HCT116 (cell line): ENCODE data around the gene SLC6A19. TPM values are rescaled to one million over a fixed set of nuclear protein-coding genes. Genes with fewer than 3 reads are reported as not detected.
A peak's percentile ranks its signal among the peaks of the same experiment; 100 is the strongest.

Experiments
- ATAC-seq: fragments of 200-7000 bp; cut with Tn5 transposase; 2 replicates; pipeline ENCODE4 v1.9.1; 2020; ENCODE audit warnings: mild to moderate bottlenecking, moderate library complexity
- BruUV-seq: library from RNA; stranded (reverse); fragments of 400-500 nt; replicated peaks from 2 replicates; lab custom pipeline; 2021; lab: Mats Ljungman, UMichigan
- CTCF ChIA-PET: fragments of 300-600 bp; sonication (Branson Sonifier 250); formaldehyde crosslinking; loops from one replicate; lab custom pipeline; 2021; ENCODE audit warnings: antibody characterized with exemption; lab: Charles Lee
- POLR2A ChIA-PET: fragments of 300-600, 350-600 bp; sonication (Branson Sonifier 250); formaldehyde crosslinking; loops from one replicate; lab custom pipeline; 2021; ENCODE audit warnings: antibody characterized with exemption; lab: Charles Lee
- RAD21 ChIA-PET, 2 experiments: fragments of 300-600 bp; sonication (Branson Sonifier 250); formaldehyde crosslinking; loops; one replicate each; lab custom pipeline; 2023; ENCODE audit warnings: low total read pairs in 2 of 2; ENCODE audit not compliant: uncharacterized antibody in 2 of 2, unreplicated experiment in 2 of 2, low non-redundant PET in 1 of 2; lab: Charles Lee
- DNase-seq: peaks from one replicate; pipeline ENCODE4 v3.0.0-alpha.2; 2010; ENCODE audit warnings: low read depth, low spot score
- H2AFZ ChIP-seq: fragments of 200-600 bp; shearing (Covaris generic), sonication (generic); 2 replicates; pipeline ENCODE4 v1.6.1; 2017; ENCODE audit warnings: low read depth, mixed run types, mixed read lengths, antibody characterized with exemption, low read length; ENCODE audit not compliant: poor library complexity, severe bottlenecking
- H3K27ac ChIP-seq: 2 replicates; pipeline ENCODE4 v1.5.1; 2012; ENCODE audit warnings: low read depth, low read length
- H3K27me3 ChIP-seq: fragments of 200-600 bp; sonication (generic); 2 replicates; pipeline ENCODE4 v1.6.1; 2016; ENCODE audit warnings: mixed run types, low read length, mixed read lengths; ENCODE audit not compliant: insufficient read depth
- H3K36me3 ChIP-seq, 2 experiments: fragments of 200-500 bp in 1 of 2; fragments of 200-600 bp in 1 of 2; sonication (Bioruptor generic) in 1 of 2; sonication (generic) in 1 of 2; 2 replicates each; pipeline versions ENCODE4 v1.5.1 to v1.6.1; 2014 to 2016; ENCODE audit warnings: low read length in 2 of 2, inconsistent platforms in 1 of 2, mixed read lengths in 1 of 2, mixed run types in 1 of 2; ENCODE audit not compliant: insufficient read depth in 2 of 2, control insufficient read depth in 1 of 2
- H3K4me1 ChIP-seq, 2 experiments: fragments of 200-600 bp in 1 of 2; sonication (generic) in 1 of 2; 2 replicates each; pipeline versions ENCODE4 v1.5.1 to v1.6.1; 2012 to 2017; ENCODE audit warnings: low read length in 2 of 2, inconsistent platforms in 1 of 2, mild to moderate bottlenecking in 1 of 2, mixed read lengths in 1 of 2, mixed run types in 1 of 2, moderate library complexity in 1 of 2; ENCODE audit not compliant: insufficient read depth in 2 of 2, control insufficient read depth in 1 of 2
- H3K4me2 ChIP-seq: fragments of 200-600 bp; sonication (generic); 2 replicates; pipeline ENCODE4 v1.6.1; 2017; ENCODE audit warnings: mixed run types, low read length, mixed read lengths
- H3K4me3 ChIP-seq, 2 experiments: fragments of 200-600 bp in 1 of 2; sonication (generic) in 1 of 2; replicated peaks in 1 of 2; 2 replicates each; pipeline ENCODE4 v1.5.1; 2011 to 2016; ENCODE audit warnings: low read length in 2 of 2, control low read depth in 1 of 2, low read depth in 1 of 2, mild to moderate bottlenecking in 1 of 2, mixed read lengths in 1 of 2, mixed run types in 1 of 2
- H3K79me2 ChIP-seq: fragments of 200-600 bp; sonication (generic); 2 replicates; pipeline ENCODE4 v1.6.1; 2017; ENCODE audit warnings: mild to moderate bottlenecking, mixed run types, low read length, moderate library complexity, mixed read lengths; ENCODE audit not compliant: insufficient read depth
- H3K9ac ChIP-seq: fragments of 200-600 bp; sonication (generic); 2 replicates; pipeline ENCODE4 v1.6.1; 2016; ENCODE audit warnings: low read length, mixed read lengths
- H3K9me2 ChIP-seq: fragments of 200-600 bp; sonication (generic), shearing (Covaris generic); 2 replicates; pipeline ENCODE4 v1.6.1; 2017; ENCODE audit warnings: mixed run types, mild to moderate bottlenecking, moderate library complexity; ENCODE audit not compliant: insufficient read depth
- H3K9me3 ChIP-seq, 2 experiments: fragments of 200-500 bp in 1 of 2; fragments of 200-600 bp in 1 of 2; sonication (Bioruptor generic) in 1 of 2; sonication (generic) in 1 of 2; 2 replicates each; pipeline ENCODE4 v1.6.1; 2014 to 2017; ENCODE audit warnings: low read length in 2 of 2, mixed read lengths in 2 of 2, inconsistent platforms in 1 of 2, low read depth in 1 of 2, mild to moderate bottlenecking in 1 of 2, mixed run types in 1 of 2, moderate library complexity in 1 of 2; ENCODE audit not compliant: control insufficient read depth in 1 of 2, insufficient read depth in 1 of 2
- H4K20me1 ChIP-seq: fragments of 200-600 bp; sonication (generic), shearing (Covaris generic); 2 replicates; pipeline ENCODE4 v1.6.1; 2017; ENCODE audit warnings: mixed run types, mild to moderate bottlenecking, moderate library complexity; ENCODE audit not compliant: insufficient read depth
- EGR1 ChIP-seq: IDR thresholded peaks from 2 replicates; pipeline ENCODE4 v1.6.1; 2012; ENCODE audit warnings: low read depth
- EZH2 ChIP-seq: fragments of 200-600 bp; sonication (generic); IDR thresholded peaks from 2 replicates; pipeline ENCODE4 v1.6.1; 2017; ENCODE audit warnings: antibody characterized with exemption, mixed run types
- EZH2phosphoT487 ChIP-seq: fragments of 200-600 bp; IDR thresholded peaks from 2 replicates; pipeline ENCODE4 v1.6.1; 2018; ENCODE audit warnings: antibody characterized with exemption, borderline replicate concordance
- MAX ChIP-seq: IDR thresholded peaks from 2 replicates; pipeline ENCODE4 v1.6.1; 2012
- POLR2A ChIP-seq: IDR thresholded peaks from 2 replicates; pipeline ENCODE4 v1.7.0; 2011; ENCODE audit warnings: borderline replicate concordance; ENCODE audit not compliant: insufficient read depth, insufficient read length; ENCODE audit errors: extremely low read depth
- POLR2AphosphoS5 ChIP-seq: IDR thresholded peaks from 2 replicates; pipeline ENCODE4 v1.6.1; 2011; ENCODE audit warnings: mild to moderate bottlenecking, low read depth, low read length, moderate library complexity
- REST ChIP-seq: IDR thresholded peaks from 2 replicates; pipeline ENCODE4 v1.6.1; 2012; ENCODE audit warnings: low read depth
- SIN3A ChIP-seq: IDR thresholded peaks from 2 replicates; pipeline ENCODE4 v1.6.1; 2012; ENCODE audit warnings: low read depth
- SP1 ChIP-seq: IDR thresholded peaks from 2 replicates; pipeline ENCODE4 v1.6.1; 2012; ENCODE audit warnings: low read depth
- SRF ChIP-seq: IDR thresholded peaks from 2 replicates; pipeline ENCODE4 v1.6.1; 2012; ENCODE audit warnings: low read depth
- TCF7L2 ChIP-seq: IDR thresholded peaks from 2 replicates; pipeline ENCODE4 v1.7.0; 2011; ENCODE audit warnings: borderline replicate concordance, inconsistent platforms; ENCODE audit not compliant: insufficient read depth, insufficient read length; ENCODE audit errors: extremely low read depth
- YY1 ChIP-seq: IDR thresholded peaks from 2 replicates; pipeline ENCODE4 v1.6.1; 2011; ENCODE audit warnings: low read length, low read depth, moderate library complexity, mild to moderate bottlenecking; ENCODE audit not compliant: insufficient replicate concordance; ENCODE audit errors: extremely low read depth
- ZFX ChIP-seq: fragments of 450-650 bp; IDR thresholded peaks from 2 replicates; pipeline ENCODE4 v1.6.1; 2017
- ZNF274 ChIP-seq: fragments of 200-500 bp; sonication (Bioruptor generic); IDR thresholded peaks from 2 replicates; pipeline ENCODE4 v1.6.1; 2014; ENCODE audit warnings: mild to moderate bottlenecking, low read depth, low read length, inconsistent platforms
- intact Hi-C: fragments of 100-400 bp; cut with micrococcal nuclease; formaldehyde crosslinking; loops from 2 replicates; pipeline ENCODE4 v1.10.0; 2022
- total RNA-seq: library from RNA; stranded (reverse); gene quantifications from one replicate; pipeline ENCODE4 v1.2.1, GENCODE V29; 2021; ENCODE audit not compliant: unreplicated experiment

Gene SLC6A19
- total RNA-seq, 1 experiment from 2014 or later = not detected

GRCh38 chr5:1166370-1166769 is 35.0 kb upstream of the SLC6A19 start:
- ChIA-PET CTCF (no interaction called here), RAD21 (no interaction called here), POLR2A (no interaction called here)
- no peaks in the 10 kb centered on the region for H3K79me2 ChIP-seq
- DNase-seq (no peak), ATAC-seq (no peak)
- H3K27ac ChIP-seq = no peak overlapping the region
- no peaks in the 10 kb centered on the region for H3K36me3 ChIP-seq
- H3K4me1 ChIP-seq = peaks cover 8 to 20% of the 10 kb centered on the region in 2 experiments
- no peaks in the 10 kb centered on the region for H4K20me1 ChIP-seq
- no TSS peak for BruUV-seq
- no peak overlapping the region for H3K4me3 ChIP-seq
- TF ChIP-seq YY1 (no peak), SRF (no peak), POLR2AphosphoS5 (no peak), POLR2A (no peak), ZFX (no peak), EZH2 (no peak)
- H3K27me3 ChIP-seq = no peaks in the 10 kb centered on the region
- no peaks in the 10 kb centered on the region for H3K9me3 ChIP-seq
- intact Hi-C loops = loop anchor here (5.0 to 10.0 kb wide), 4 partner anchors 162 to 722 kb away; partner anchors contain the start of genes EXOC3 and NKD2
- H2AFZ ChIP-seq = no peak overlapping the region
- no peaks in the 10 kb centered on the region for H3K9me2 ChIP-seq
- no peak overlapping the region for H3K9ac ChIP-seq
- H3K4me2 ChIP-seq = no peak overlapping the region

GRCh38 chr5:1167361-1167727 is 34.1 kb upstream of the SLC6A19 start:
- ChIA-PET CTCF (interaction anchor here (0.8 to 2.0 kb wide), 8 partner anchors 37 to 478 kb away, joined by 3 to 26 read pairs (median 4); no protein-coding TSS in a partner anchor), POLR2A (interaction anchor here (1.5 kb wide), 1 partner anchor 157 kb away, joined by 4 read pairs; no protein-coding TSS in a partner anchor), RAD21 (interaction anchor here in 1 of 2 experiments (1.0 kb wide), 1 partner anchor 233 kb away, joined by 5 read pairs; no protein-coding TSS in a partner anchor)
- no TSS peak for BruUV-seq
- H3K79me2 ChIP-seq = no peaks in the 10 kb centered on the region
- H3K4me1 ChIP-seq = peaks cover 0 to 11% of the 10 kb centered on the region in 2 experiments; a peak in 2 of 4 replicates
- H3K4me3 ChIP-seq = peak overlapping the region in 1 of 2 experiments; percentile 47; a peak in 2 of 4 replicates
- DNase-seq = no peak
- intact Hi-C loops = loop anchor here (1.0 to 10.0 kb wide), 5 partner anchors 163 to 723 kb away; partner anchors contain the start of genes EXOC3 and NKD2
- peak overlapping the region; percentile 80 for H3K4me2 ChIP-seq
- H3K9me3 ChIP-seq = no peaks in the 10 kb centered on the region
- H2AFZ ChIP-seq = peak overlapping the region; percentile 87
- H3K27me3 ChIP-seq = no peaks in the 10 kb centered on the region
- ATAC-seq = no peak
- no peaks in the 10 kb centered on the region for H3K9me2 ChIP-seq
- H4K20me1 ChIP-seq = no peaks in the 10 kb centered on the region
- H3K27ac ChIP-seq = no peak overlapping the region
- no peak overlapping the region for H3K9ac ChIP-seq
- TF ChIP-seq EZH2phosphoT487 (no peak), SIN3A (no peak), SP1 (no peak), REST (no peak), TCF7L2 (no peak), ZNF274 (no peak), EGR1 (no peak), MAX (no peak)
- H3K36me3 ChIP-seq = no peaks in the 10 kb centered on the region
